GM18868 (cell line): ENCODE measurements around the gene CNTN5.

ENCODE experiments used
- ATAC-seq: cut with Tn5 transposase; IDR thresholded peaks from one replicate; pipeline ENCODE4 v1.9.1; 2021; ENCODE audit warnings: mild to moderate bottlenecking, moderate library complexity; ENCODE audit not compliant: unreplicated experiment

Gene CNTN5

GRCh38 chr11:100397401-100397800 is 1376.7 kb downstream of the CNTN5 start:
- ATAC-seq = no peak

- no peak for ATAC-seq
Measured at GRCh38 chr11:100403816-100404215, 1383.1 kb downstream of the CNTN5 start.

- ATAC-seq = no peak
Measured at GRCh38 chr11:100404907-100405306, 1384.2 kb downstream of the CNTN5 start.
